GM19438 (cell line): ENCODE data around the gene CHCHD2.
"Not testable (repeated sequence)": the region's sequence is repeated elsewhere in the genome, so short reads cannot be mapped to it uniquely, and the experiment has no call there.

ENCODE experiments used
- ATAC-seq: cut with Tn5 transposase; IDR thresholded peaks from one replicate; pipeline ENCODE4 v1.9.1; 2021; ENCODE audit warnings: low read depth; ENCODE audit not compliant: unreplicated experiment

The CHCHD2 gene

GRCh38 chr7:56106108-56107073, at the start of gene CHCHD2:
Gene CHCHD2 (minus strand): TSS chr7:56106476. CDS start chr7:56106413, 63 bp downstream.
- ATAC-seq: peak; percentile 100

- ATAC-seq: not testable (repeated sequence)
Measured at GRCh38 chr7:56131062-56131461, 24.8 kb upstream of the CHCHD2 start.

GRCh38 chr7:56127241-56127975, 21.1 kb upstream of the CHCHD2 start:
- no peak for ATAC-seq

GRCh38 chr7:56125831-56126230, 19.6 kb upstream of the CHCHD2 start:
- ATAC-seq: no peak

GRCh38 chr7:56124981-56125380, 18.7 kb upstream of the CHCHD2 start:
- ATAC-seq: no peak

GRCh38 chr7:56121440-56121839, 15.2 kb upstream of the CHCHD2 start:
- no peak for ATAC-seq

- no peak for ATAC-seq
Measured at GRCh38 chr7:56115852-56116538, 9.7 kb upstream of the CHCHD2 start, which contains the start of gene NUPR2. Gene NUPR2 (minus strand): TSS chr7:56116417. CDS start chr7:56116314, 103 bp downstream.

GRCh38 chr7:56112244-56112643, 6.0 kb upstream of the CHCHD2 start:
- not testable (repeated sequence) for ATAC-seq

- ATAC-seq: no peak
Measured at GRCh38 chr7:56110611-56111010, 4.3 kb upstream of the CHCHD2 start.

GRCh38 chr7:56107954-56108258, 1.6 kb upstream of the CHCHD2 start:
- no peak for ATAC-seq

GRCh38 chr7:56105508-56105907, 768 bp downstream of the CHCHD2 start:
- ATAC-seq: peak; percentile 26

- ATAC-seq: not testable (repeated sequence)
Measured at GRCh38 chr7:56104138-56104537, 2.1 kb downstream of the CHCHD2 start.

GRCh38 chr7:56099653-56100052, 6.6 kb downstream of the CHCHD2 start:
- ATAC-seq: no peak

- not testable (repeated sequence) for ATAC-seq
Measured at GRCh38 chr7:56098187-56099008, 7.9 kb downstream of the CHCHD2 start.

- ATAC-seq: no peak
Measured at GRCh38 chr7:56097700-56098099, 8.6 kb downstream of the CHCHD2 start.

- ATAC-seq: no peak
Measured at GRCh38 chr7:56092789-56093531, 13.3 kb downstream of the CHCHD2 start, which contains the start of gene PHKG1. Gene PHKG1 (minus strand): TSS chr7:56092952. CDS start chr7:56088941, 4,011 bp downstream.

- not testable (repeated sequence) for ATAC-seq
Measured at GRCh38 chr7:56092388-56092787, 13.9 kb downstream of the CHCHD2 start.

GRCh38 chr7:56091591-56091990, 14.7 kb downstream of the CHCHD2 start:
- ATAC-seq: no peak

- no peak for ATAC-seq
Measured at GRCh38 chr7:56087445-56087844, 18.8 kb downstream of the CHCHD2 start.
